ENCODE measurements around the gene SMIM44.

Gene SMIM44

GRCh38 chr19:3501780-3502179 is 18.5 kb upstream of the SMIM44 start:
- Histone ChIP-seq H3K27me3 (ENCODE audit: insufficient read depth, low read length) (no peaks in the 10 kb centered on the region), H3K4me3 (ENCODE audit: low read length) (no peak overlapping the region), H3K36me3 (ENCODE audit: insufficient read depth, low read length) (peaks cover 8% of the 10 kb centered on the region), H3K9me3 (ENCODE audit: low read length) (no peaks in the 10 kb centered on the region), H3K4me1 (ENCODE audit: insufficient read depth, low read length) (peaks cover 10% of the 10 kb centered on the region), H2AFZ (ENCODE audit: low read depth, low read length) (no peak overlapping the region)

- Histone ChIP-seq H3K4me1 (ENCODE audit: insufficient read depth, low read length) (peaks cover 8% of the 10 kb centered on the region), H2AFZ (ENCODE audit: low read depth, low read length) (peak within 1 kb of the TSS; percentile 50), H3K4me3 (ENCODE audit: low read length) (peak within 1 kb of the TSS; percentile 55), H3K9me3 (ENCODE audit: low read length) (no peaks in the 10 kb centered on the region), H3K36me3 (ENCODE audit: insufficient read depth, low read length) (peaks cover 17% of the 10 kb centered on the region), H3K27me3 (ENCODE audit: insufficient read depth, low read length) (no peaks in the 10 kb centered on the region)
Measured at GRCh38 chr19:3500429-3501101, 17.3 kb upstream of the SMIM44 start, which contains the start of gene DOHH. Gene DOHH (minus strand): TSS chr19:3500674. CDS start chr19:3496814, 3,860 bp downstream.

GRCh38 chr19:3499738-3500428 is 16.6 kb upstream of the SMIM44 start:
- Histone ChIP-seq H3K4me3 (ENCODE audit: low read length) (peak overlapping the region; percentile 55), H3K27me3 (ENCODE audit: insufficient read depth, low read length) (no peaks in the 10 kb centered on the region), H3K9me3 (ENCODE audit: low read length) (no peaks in the 10 kb centered on the region), H3K4me1 (ENCODE audit: insufficient read depth, low read length) (peaks cover 5% of the 10 kb centered on the region), H3K36me3 (ENCODE audit: insufficient read depth, low read length) (peaks cover 22% of the 10 kb centered on the region), H2AFZ (ENCODE audit: low read depth, low read length) (peak overlapping the region; percentile 50)

GRCh38 chr19:3497757-3498520 is 14.7 kb upstream of the SMIM44 start:
- Histone ChIP-seq H3K36me3 (ENCODE audit: insufficient read depth, low read length) (peaks cover 35% of the 10 kb centered on the region), H3K4me3 (ENCODE audit: low read length) (no peak overlapping the region), H3K9me3 (ENCODE audit: low read length) (no peaks in the 10 kb centered on the region), H2AFZ (ENCODE audit: low read depth, low read length) (no peak overlapping the region), H3K27me3 (ENCODE audit: insufficient read depth, low read length) (no peaks in the 10 kb centered on the region), H3K4me1 (ENCODE audit: insufficient read depth, low read length) (peaks cover 5% of the 10 kb centered on the region)

GRCh38 chr19:3496392-3497273 is 13.4 kb upstream of the SMIM44 start:
- Histone ChIP-seq H2AFZ (ENCODE audit: low read depth, low read length) (no peak overlapping the region), H3K9me3 (ENCODE audit: low read length) (no peaks in the 10 kb centered on the region), H3K27me3 (ENCODE audit: insufficient read depth, low read length) (no peaks in the 10 kb centered on the region), H3K4me1 (ENCODE audit: insufficient read depth, low read length) (peaks cover 5% of the 10 kb centered on the region), H3K4me3 (ENCODE audit: low read length) (no peak overlapping the region), H3K36me3 (ENCODE audit: insufficient read depth, low read length) (peaks cover 46% of the 10 kb centered on the region)

GRCh38 chr19:3494559-3494958 is 11.3 kb upstream of the SMIM44 start:
- Histone ChIP-seq H3K4me3 (ENCODE audit: low read length) (no peak overlapping the region), H3K27me3 (ENCODE audit: insufficient read depth, low read length) (no peaks in the 10 kb centered on the region), H2AFZ (ENCODE audit: low read depth, low read length) (no peak overlapping the region), H3K4me1 (ENCODE audit: insufficient read depth, low read length) (peaks cover under 1% of the 10 kb centered on the region), H3K36me3 (ENCODE audit: insufficient read depth, low read length) (peaks cover 55% of the 10 kb centered on the region), H3K9me3 (ENCODE audit: low read length) (no peaks in the 10 kb centered on the region)

- Histone ChIP-seq H3K36me3 (ENCODE audit: insufficient read depth, low read length) (peaks cover 55% of the 10 kb centered on the region), H3K4me1 (ENCODE audit: insufficient read depth, low read length) (no peaks in the 10 kb centered on the region), H3K27me3 (ENCODE audit: insufficient read depth, low read length) (no peaks in the 10 kb centered on the region), H3K4me3 (ENCODE audit: low read length) (no peak overlapping the region), H2AFZ (ENCODE audit: low read depth, low read length) (no peak overlapping the region), H3K9me3 (ENCODE audit: low read length) (no peaks in the 10 kb centered on the region)
Measured at GRCh38 chr19:3494051-3494450, 10.8 kb upstream of the SMIM44 start.

GRCh38 chr19:3493651-3494050 is 10.4 kb upstream of the SMIM44 start:
- Histone ChIP-seq H2AFZ (ENCODE audit: low read depth, low read length) (no peak overlapping the region), H3K9me3 (ENCODE audit: low read length) (no peaks in the 10 kb centered on the region), H3K4me1 (ENCODE audit: insufficient read depth, low read length) (no peaks in the 10 kb centered on the region), H3K27me3 (ENCODE audit: insufficient read depth, low read length) (no peaks in the 10 kb centered on the region), H3K36me3 (ENCODE audit: insufficient read depth, low read length) (peaks cover 55% of the 10 kb centered on the region), H3K4me3 (ENCODE audit: low read length) (no peak overlapping the region)

GRCh38 chr19:3492919-3493318 is 9.7 kb upstream of the SMIM44 start:
- no peaks in the 10 kb centered on the region for H3K27me3 ChIP-seq (ENCODE audit: insufficient read depth, low read length)
- H3K4me3 ChIP-seq (ENCODE audit: low read length), result no peak overlapping the region
- no peak overlapping the region for H2AFZ ChIP-seq (ENCODE audit: low read depth, low read length)
- peaks cover 55% of the 10 kb centered on the region for H3K36me3 ChIP-seq (ENCODE audit: insufficient read depth, low read length)
- no peaks in the 10 kb centered on the region for H3K9me3 ChIP-seq (ENCODE audit: low read length)
- no peaks in the 10 kb centered on the region for H3K4me1 ChIP-seq (ENCODE audit: insufficient read depth, low read length)

GRCh38 chr19:3492131-3492839 is 9.0 kb upstream of the SMIM44 start:
- Histone ChIP-seq H3K36me3 (ENCODE audit: insufficient read depth, low read length) (peaks cover 52% of the 10 kb centered on the region), H3K27me3 (ENCODE audit: insufficient read depth, low read length) (no peaks in the 10 kb centered on the region), H3K4me1 (ENCODE audit: insufficient read depth, low read length) (no peaks in the 10 kb centered on the region), H3K4me3 (ENCODE audit: low read length) (no peak overlapping the region), H2AFZ (ENCODE audit: low read depth, low read length) (no peak overlapping the region), H3K9me3 (ENCODE audit: low read length) (no peaks in the 10 kb centered on the region)

GRCh38 chr19:3491396-3492119 is 8.3 kb upstream of the SMIM44 start:
- no peak overlapping the region for H3K4me3 ChIP-seq (ENCODE audit: low read length)
- H3K9me3 ChIP-seq (ENCODE audit: low read length), result no peaks in the 10 kb centered on the region
- H3K27me3 ChIP-seq (ENCODE audit: insufficient read depth, low read length), result no peaks in the 10 kb centered on the region
- peaks cover 46% of the 10 kb centered on the region for H3K36me3 ChIP-seq (ENCODE audit: insufficient read depth, low read length)
- H2AFZ ChIP-seq (ENCODE audit: low read depth, low read length), result no peak overlapping the region
- no peaks in the 10 kb centered on the region for H3K4me1 ChIP-seq (ENCODE audit: insufficient read depth, low read length)
